Measurements from ENCODE around the gene SLC17A3. TPM values are rescaled to one million over a fixed set of nuclear protein-coding genes. Genes with fewer than 3 reads are reported as not detected.

The SLC17A3 gene
- polyA plus RNA-seq, 1 donor from 2014 or later: not detected

DNA sequence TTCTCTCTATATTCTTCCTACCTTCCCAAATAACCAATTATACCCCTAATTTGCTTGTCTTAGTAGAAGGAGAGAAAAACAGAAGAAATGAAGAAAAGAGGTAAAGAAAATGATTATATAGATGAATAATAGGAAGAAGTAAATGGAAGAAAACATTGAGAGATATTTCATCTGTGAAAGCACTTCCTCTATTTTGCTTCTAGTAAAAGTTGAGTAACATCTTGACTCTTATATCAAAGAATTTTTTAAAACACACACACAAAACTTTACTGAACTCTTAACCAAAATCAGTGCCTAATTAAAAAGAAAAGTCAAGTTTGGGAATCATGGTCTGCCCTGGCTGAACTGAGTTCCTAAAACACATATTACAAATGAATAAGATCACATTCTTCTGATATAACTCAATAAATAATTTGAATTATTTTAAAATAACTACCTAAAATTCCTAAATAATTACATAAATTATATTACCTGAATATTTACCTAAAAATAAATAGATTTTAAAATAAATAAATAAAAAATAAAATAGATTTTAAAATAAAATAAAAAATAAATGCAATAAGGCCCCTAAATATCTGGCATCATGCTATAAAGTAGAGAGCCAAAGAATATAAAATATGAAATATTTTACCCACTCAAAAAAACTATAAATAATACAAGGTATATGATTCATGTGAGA lies 47.6 kb upstream of the SLC17A3 start:
- Histone ChIP-seq H3K9me3 (ENCODE audit: low read length) (no peaks in the 10 kb centered on the region), H3K27ac (ENCODE audit: low read length) (no peak overlapping the region), H4K20me1 (ENCODE audit: insufficient read depth) (no peaks in the 10 kb centered on the region), H3K4me3 (ENCODE audit: low read length) (no peak overlapping the region), H3K9me2 (ENCODE audit: insufficient read depth, low read length) (no peaks in the 10 kb centered on the region), H3K4me2 (ENCODE audit: low read length) (no peak overlapping the region), H3K9ac (ENCODE audit: low read length) (no peak overlapping the region), H2AFZ (ENCODE audit: low read depth, low read length) (no peak overlapping the region), H3K79me2 (replicated peaks; ENCODE audit: insufficient read depth, low read length) (no peaks in the 10 kb centered on the region), H3K27me3 (ENCODE audit: insufficient read depth, low read depth, low read length) (no peaks in the 10 kb centered on the region), H3K36me3 (ENCODE audit: insufficient read depth, low read length) (no peaks in the 10 kb centered on the region), H3F3A (ENCODE audit: insufficient read depth, low read length, poor library complexity, severe bottlenecking) (no peaks in the 10 kb centered on the region)
- TF ChIP-seq EZH2 (IDR thresholded peaks at IDR 0.05; ENCODE audit: borderline replicate concordance, insufficient read depth, low read length, poor library complexity, severe bottlenecking) (no peak), RAD21 (conservative IDR thresholded peaks at IDR 0.05) (no peak), REST (IDR thresholded peaks at IDR 0.05; ENCODE audit: borderline replicate concordance) (no peak), EP300 (conservative IDR thresholded peaks at IDR 0.05; ENCODE audit: poor library complexity, severe bottlenecking) (no peak), SMC3 (conservative IDR thresholded peaks at IDR 0.05; ENCODE audit: poor library complexity) (no peak), POLR2AphosphoS5 (IDR thresholded peaks at IDR 0.05) (no peak), MXI1 (conservative IDR thresholded peaks at IDR 0.05; ENCODE audit: poor library complexity, severe bottlenecking) (no peak), TAF1 (IDR thresholded peaks at IDR 0.05; ENCODE audit: low read depth) (no peak)
- TF ChIP-seq, protein P1, sequence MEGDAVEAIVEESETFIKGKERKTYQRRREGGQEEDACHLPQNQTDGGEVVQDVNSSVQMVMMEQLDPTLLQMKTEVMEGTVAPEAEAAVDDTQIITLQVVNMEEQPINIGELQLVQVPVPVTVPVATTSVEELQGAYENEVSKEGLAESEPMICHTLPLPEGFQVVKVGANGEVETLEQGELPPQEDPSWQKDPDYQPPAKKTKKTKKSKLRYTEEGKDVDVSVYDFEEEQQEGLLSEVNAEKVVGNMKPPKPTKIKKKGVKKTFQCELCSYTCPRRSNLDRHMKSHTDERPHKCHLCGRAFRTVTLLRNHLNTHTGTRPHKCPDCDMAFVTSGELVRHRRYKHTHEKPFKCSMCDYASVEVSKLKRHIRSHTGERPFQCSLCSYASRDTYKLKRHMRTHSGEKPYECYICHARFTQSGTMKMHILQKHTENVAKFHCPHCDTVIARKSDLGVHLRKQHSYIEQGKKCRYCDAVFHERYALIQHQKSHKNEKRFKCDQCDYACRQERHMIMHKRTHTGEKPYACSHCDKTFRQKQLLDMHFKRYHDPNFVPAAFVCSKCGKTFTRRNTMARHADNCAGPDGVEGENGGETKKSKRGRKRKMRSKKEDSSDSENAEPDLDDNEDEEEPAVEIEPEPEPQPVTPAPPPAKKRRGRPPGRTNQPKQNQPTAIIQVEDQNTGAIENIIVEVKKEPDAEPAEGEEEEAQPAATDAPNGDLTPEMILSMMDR (IDR thresholded peaks at IDR 0.05; ENCODE audit: poor library complexity, severe bottlenecking): no peak

- Histone ChIP-seq H3K9ac (ENCODE audit: low read length) (no peak overlapping the region), H3K36me3 (ENCODE audit: insufficient read depth, low read length) (no peaks in the 10 kb centered on the region), H3F3A (ENCODE audit: insufficient read depth, low read length, poor library complexity, severe bottlenecking) (no peaks in the 10 kb centered on the region), H3K4me3 (ENCODE audit: low read length) (no peak overlapping the region), H3K9me2 (ENCODE audit: insufficient read depth, low read length) (no peaks in the 10 kb centered on the region), H3K4me2 (ENCODE audit: low read length) (no peak overlapping the region), H3K79me2 (replicated peaks; ENCODE audit: insufficient read depth, low read length) (no peaks in the 10 kb centered on the region), H3K27me3 (ENCODE audit: insufficient read depth, low read depth, low read length) (no peaks in the 10 kb centered on the region), H3K27ac (ENCODE audit: low read length) (no peak overlapping the region), H4K20me1 (ENCODE audit: insufficient read depth) (no peaks in the 10 kb centered on the region), H3K9me3 (ENCODE audit: low read length) (no peaks in the 10 kb centered on the region), H2AFZ (ENCODE audit: low read depth, low read length) (no peak overlapping the region)
- TF ChIP-seq EP300 (conservative IDR thresholded peaks at IDR 0.05; ENCODE audit: poor library complexity, severe bottlenecking) (no peak), TAF1 (IDR thresholded peaks at IDR 0.05; ENCODE audit: low read depth) (no peak), POLR2AphosphoS5 (IDR thresholded peaks at IDR 0.05) (no peak), RAD21 (conservative IDR thresholded peaks at IDR 0.05) (no peak), SMC3 (conservative IDR thresholded peaks at IDR 0.05; ENCODE audit: poor library complexity) (no peak), MXI1 (conservative IDR thresholded peaks at IDR 0.05; ENCODE audit: poor library complexity, severe bottlenecking) (no peak)
Observed at GRCh38 chr6:25919657-25920056, 45.6 kb upstream of the SLC17A3 start.
